H1 (cell line): ENCODE measurements around the gene TUBB2B. TPM values are rescaled to one million over a fixed set of nuclear protein-coding genes. Genes with fewer than 3 reads are reported as not detected.

ENCODE experiments used
- CEBPB ChIP-seq: IDR thresholded peaks from 2 replicates; pipeline ENCODE4 v1.6.1; 2012; ENCODE audit warnings: low read depth, low read length
- CTBP2 ChIP-seq: IDR thresholded peaks from 2 replicates; pipeline ENCODE4 v1.7.0; 2011; ENCODE audit warnings: borderline replicate concordance, mild to moderate bottlenecking, moderate library complexity, mixed read lengths, low read length; ENCODE audit not compliant: insufficient read depth, insufficient read length
- KDM5A ChIP-seq: fragments of 200-600 bp; IDR thresholded peaks from 2 replicates; pipeline ENCODE4 v1.7.1; 2012; ENCODE audit warnings: mild to moderate bottlenecking, low read length, inconsistent platforms, mixed read lengths
- NANOG ChIP-seq: IDR thresholded peaks from 2 replicates; pipeline ENCODE4 v1.6.1; 2011; ENCODE audit warnings: low read length, low read depth, mild to moderate bottlenecking, inconsistent platforms; ENCODE audit not compliant: insufficient read depth, poor library complexity, severe bottlenecking
- POU5F1 ChIP-seq: IDR thresholded peaks from 2 replicates; pipeline ENCODE4 v1.6.1; 2011; ENCODE audit warnings: low read depth, mild to moderate bottlenecking, low read length, moderate library complexity
- RNF2 ChIP-seq: fragments of 200-900, 300-1000 bp; sonication (generic); IDR thresholded peaks from 2 replicates; pipeline ENCODE4 v1.7.1; 2016; ENCODE audit warnings: borderline replicate concordance, low read depth, mild to moderate bottlenecking, antibody characterized with exemption, low read length; ENCODE audit not compliant: poor library complexity, severe bottlenecking; ENCODE audit errors: missing control alignments
- SIN3A ChIP-seq, 2 experiments: IDR thresholded peaks in 1 of 2; conservative IDR thresholded peaks in 1 of 2; 2 replicates each; pipeline ENCODE4 v1.6.1; 2011 to 2012; ENCODE audit warnings: low read length in 2 of 2, improper control_type of control experiment in 1 of 2, low read depth in 1 of 2, mild to moderate bottlenecking in 1 of 2
- SRF ChIP-seq: IDR thresholded peaks from 2 replicates; pipeline ENCODE4 v1.6.1; 2011; ENCODE audit warnings: mild to moderate bottlenecking, low read depth, low read length, moderate library complexity
- ZNF274 ChIP-seq: IDR thresholded peaks from 2 replicates; pipeline ENCODE4 v1.7.0; 2012; ENCODE audit warnings: low read length, borderline replicate concordance; ENCODE audit errors: extremely low read depth
- polyA plus RNA-seq, 7 experiments: library from polyadenylated mRNA; depleted of rRNA in 3 of 7; stranded (reverse) in 5 of 7; unstranded in 2 of 7; fragments of >200 nt in 5 of 7; fragments of 200-250 nt in 2 of 7; gene quantifications; 1 replicate in 5 of 7; 2 replicates in 1 of 7; 4 replicates in 1 of 7; pipeline versions ENCODE4 v1.2.1 to v1.2.3, GENCODE V29; 2011 to 2013; ENCODE audit warnings: missing spikeins in 2 of 7, mixed read lengths in 2 of 7
- total RNA-seq: library from RNA; stranded (reverse); fragmentation: NEBNext Ultra II Directional; extraction: Animal tissue kit (Norgen Biotek cat#: 25700); gene quantifications from 2 replicates; pipeline ENCODE4 v1.2.1, GENCODE V29; 2021
- TF ChIP-seq, protein P1 (sequence below): IDR thresholded peaks from 2 replicates; pipeline ENCODE4 v1.6.1; 2011; ENCODE audit warnings: low read length, improper control_type of control experiment

The TUBB2B gene
- total and polyA plus RNA-seq, 2 of the 8 experiments (the other 6 are each of a cell fraction or from before 2014, with no cell fraction given): 612 to 722 TPM

DNA sequence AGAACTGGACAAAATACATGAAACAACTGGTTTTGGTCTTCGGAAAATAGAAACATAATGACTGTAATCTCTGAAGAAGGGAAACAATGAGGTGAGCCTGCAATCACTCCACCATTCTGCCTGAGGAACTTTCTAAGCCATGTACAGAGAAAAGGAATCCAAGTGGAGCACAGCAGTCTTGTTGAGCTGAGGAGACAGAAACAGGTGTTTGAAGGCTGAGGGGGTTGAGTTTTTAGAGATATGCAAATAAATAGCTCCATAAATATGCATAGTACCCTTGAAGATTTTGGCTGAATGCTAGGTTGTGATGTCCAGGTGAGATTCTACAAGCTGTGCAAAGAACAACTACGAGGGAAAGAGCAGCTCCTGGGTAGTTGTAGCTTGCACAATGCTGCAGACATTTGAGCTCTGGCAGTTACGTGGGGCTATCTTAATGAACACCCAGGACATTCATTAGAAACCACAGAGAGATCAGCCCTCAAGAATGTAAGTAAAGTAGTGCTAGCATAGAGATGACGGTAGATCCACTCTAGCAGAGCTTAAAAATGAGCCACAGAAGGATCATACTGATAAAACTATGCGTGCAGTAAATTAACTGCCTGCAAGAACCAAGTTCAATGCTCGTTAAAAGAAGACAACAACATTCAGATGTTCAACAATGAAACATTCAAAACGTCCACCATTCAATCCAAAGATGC lies 24.3 kb downstream of the TUBB2B start (continued):
- TF ChIP-seq RNF2 (no peak), KDM5A (no peak), CTBP2 (no peak), POU5F1 (no peak), CEBPB (no peak), SRF (no peak), SIN3A (conservative IDR thresholded peaks at IDR 0.05 in 1 of 2, IDR thresholded peaks at IDR 0.05 in 1 of 2; ENCODE audit: low read depth in 1 of 2, low read length in 2 of 2) (no peak), ZNF274 (no peak), NANOG (no peak)
- TF ChIP-seq, protein P1, sequence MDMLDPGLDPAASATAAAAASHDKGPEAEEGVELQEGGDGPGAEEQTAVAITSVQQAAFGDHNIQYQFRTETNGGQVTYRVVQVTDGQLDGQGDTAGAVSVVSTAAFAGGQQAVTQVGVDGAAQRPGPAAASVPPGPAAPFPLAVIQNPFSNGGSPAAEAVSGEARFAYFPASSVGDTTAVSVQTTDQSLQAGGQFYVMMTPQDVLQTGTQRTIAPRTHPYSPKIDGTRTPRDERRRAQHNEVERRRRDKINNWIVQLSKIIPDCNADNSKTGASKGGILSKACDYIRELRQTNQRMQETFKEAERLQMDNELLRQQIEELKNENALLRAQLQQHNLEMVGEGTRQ: no peak
